D721Med (cell line): ENCODE results near the gene TSPEAR.
"Not testable (repeated sequence)": the region's sequence is repeated elsewhere in the genome, so short reads cannot be mapped to it uniquely, and the experiment has no call there.

Source experiments
- DNase-seq: peaks from one replicate; pipeline ENCODE4 v3.0.0; 2011; ENCODE audit warnings: low spot score; ENCODE audit not compliant: insufficient read length
- FAIRE-seq: peaks from 2 replicates; lab custom pipeline; 2011; peaks lifted over from hg19 to GRCh38; lab: Jason Lieb, UNC
- TF ChIP-seq, protein P1 (sequence below): IDR thresholded peaks from 2 replicates; pipeline ENCODE4 v1.5.1; 2012; ENCODE audit warnings: mild to moderate bottlenecking, control low read depth; ENCODE audit not compliant: insufficient read depth; ENCODE audit errors: missing control alignments

Gene TSPEAR

DNA sequence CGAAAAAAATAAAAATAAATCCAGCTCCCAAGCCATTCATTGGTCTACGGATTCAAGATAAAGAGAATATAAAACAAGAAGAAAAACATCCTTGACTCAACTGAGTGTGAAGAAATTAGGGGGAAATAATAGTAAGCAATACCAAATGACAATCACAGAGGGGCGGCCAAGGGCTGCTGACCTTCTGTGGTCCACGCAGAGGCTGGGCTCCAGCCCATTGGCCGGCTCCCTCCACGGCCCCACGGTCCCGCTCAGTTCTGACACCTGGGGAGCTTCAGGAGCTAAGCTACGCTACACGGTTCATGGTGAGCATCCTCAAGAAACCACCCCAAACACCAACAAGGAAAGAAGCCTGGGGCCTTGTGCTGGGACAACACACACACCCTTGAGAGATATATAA is 14.8 kb downstream of the TSPEAR start:
- DNase-seq (no peak), FAIRE-seq (no peak)
- TF ChIP-seq, protein P1, sequence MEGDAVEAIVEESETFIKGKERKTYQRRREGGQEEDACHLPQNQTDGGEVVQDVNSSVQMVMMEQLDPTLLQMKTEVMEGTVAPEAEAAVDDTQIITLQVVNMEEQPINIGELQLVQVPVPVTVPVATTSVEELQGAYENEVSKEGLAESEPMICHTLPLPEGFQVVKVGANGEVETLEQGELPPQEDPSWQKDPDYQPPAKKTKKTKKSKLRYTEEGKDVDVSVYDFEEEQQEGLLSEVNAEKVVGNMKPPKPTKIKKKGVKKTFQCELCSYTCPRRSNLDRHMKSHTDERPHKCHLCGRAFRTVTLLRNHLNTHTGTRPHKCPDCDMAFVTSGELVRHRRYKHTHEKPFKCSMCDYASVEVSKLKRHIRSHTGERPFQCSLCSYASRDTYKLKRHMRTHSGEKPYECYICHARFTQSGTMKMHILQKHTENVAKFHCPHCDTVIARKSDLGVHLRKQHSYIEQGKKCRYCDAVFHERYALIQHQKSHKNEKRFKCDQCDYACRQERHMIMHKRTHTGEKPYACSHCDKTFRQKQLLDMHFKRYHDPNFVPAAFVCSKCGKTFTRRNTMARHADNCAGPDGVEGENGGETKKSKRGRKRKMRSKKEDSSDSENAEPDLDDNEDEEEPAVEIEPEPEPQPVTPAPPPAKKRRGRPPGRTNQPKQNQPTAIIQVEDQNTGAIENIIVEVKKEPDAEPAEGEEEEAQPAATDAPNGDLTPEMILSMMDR, result no peak

DNA sequence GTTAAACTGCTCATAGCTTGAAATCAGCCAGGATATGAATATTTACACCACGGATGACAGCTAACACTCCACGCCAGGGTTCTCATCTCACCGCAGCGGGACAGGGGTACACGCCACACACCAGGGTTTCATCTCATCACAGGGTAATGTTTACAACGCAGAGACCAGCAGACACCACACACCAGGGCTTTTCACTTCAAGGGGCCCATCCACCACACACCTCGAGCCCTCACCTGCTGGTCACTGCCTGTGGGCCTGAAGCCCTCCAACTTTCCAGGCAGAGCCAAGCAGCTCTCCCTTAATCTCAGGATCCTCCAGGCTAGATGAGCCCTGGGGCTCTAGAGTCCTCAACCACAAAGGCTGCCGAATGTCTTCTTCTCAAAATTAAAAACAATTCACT is 15.7 kb downstream of the TSPEAR start:
- TF ChIP-seq, protein P1, result no peak
- DNase-seq (no peak), FAIRE-seq (no peak)

DNA sequence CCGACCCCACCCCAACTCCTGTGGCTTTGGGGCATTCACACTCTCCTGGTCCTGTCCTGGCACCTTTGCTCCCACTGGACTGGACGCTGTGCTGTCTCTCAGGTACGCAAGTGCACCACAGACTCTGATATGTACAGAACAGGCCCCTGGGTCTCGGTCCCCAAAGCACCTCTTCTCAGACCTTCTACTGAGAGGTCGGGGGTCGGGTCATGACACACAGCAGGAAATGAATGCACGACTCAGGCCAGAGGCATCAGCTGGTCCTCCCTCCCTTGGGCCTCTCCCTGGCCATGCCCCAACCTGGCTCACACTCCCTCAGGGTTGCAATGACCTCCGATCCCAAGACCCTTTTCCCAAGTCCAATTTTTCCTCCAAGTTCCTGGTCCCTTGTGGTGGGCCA is 16.2 kb downstream of the TSPEAR start:
- no peak for FAIRE-seq
- no peak for DNase-seq
- TF ChIP-seq, protein P1, result no peak

DNA sequence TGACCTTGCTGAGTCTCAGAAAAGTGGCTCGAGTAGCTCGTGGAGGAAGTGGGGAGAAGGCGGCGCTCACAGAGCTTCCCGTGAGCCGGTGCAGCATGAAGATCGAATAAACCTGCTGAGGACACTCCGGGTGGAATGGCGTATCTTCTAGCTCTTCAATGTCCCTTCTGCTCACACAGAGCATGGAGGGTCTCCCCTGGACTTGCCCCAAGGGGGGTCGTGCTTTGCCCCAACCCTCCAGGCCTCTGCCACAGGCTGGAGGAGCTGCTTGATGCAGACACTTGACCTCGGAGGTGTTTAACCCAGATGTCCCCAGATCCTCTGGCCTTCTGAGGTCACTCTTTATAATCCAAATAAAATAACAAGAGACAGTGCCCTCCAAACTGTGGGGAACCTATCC is 16.6 kb downstream of the TSPEAR start:
- DNase-seq (no peak), FAIRE-seq (no peak)
- TF ChIP-seq, protein P1, result no peak

DNA sequence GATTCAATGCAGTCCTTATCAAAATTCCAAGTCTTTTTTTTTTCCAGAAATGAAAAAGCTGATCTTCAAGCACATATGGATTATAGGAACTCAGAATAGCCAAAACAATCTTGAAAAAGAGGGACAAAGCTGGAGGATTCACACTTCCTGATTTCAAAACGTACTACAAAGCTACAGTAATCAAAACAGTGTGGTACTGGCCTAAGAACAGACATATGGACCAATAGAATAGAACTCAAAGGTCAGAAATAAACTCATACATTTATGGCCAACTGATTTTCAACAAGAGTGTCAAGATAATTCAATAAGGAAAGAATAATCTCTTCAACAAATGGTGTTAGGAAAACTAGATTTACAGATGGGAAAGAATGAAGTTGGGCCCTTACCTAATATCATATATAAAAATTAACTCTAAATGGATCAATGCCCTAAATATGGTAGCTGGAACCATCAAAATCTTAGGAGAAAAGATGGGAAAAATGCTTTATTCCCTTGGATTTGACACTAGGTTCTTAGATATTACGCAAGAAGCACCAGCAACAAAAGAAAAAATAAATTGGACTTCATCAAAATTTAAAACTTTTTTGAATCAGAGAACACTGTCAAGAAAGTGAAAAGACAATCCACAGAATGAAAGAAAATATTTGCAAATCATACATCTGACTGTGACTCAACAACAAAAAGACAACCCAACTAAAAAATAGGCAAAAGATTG is 18.4 kb downstream of the TSPEAR start:
- TF ChIP-seq, protein P1, result no peak
- DNase-seq, result no peak
- no peak for FAIRE-seq

DNA sequence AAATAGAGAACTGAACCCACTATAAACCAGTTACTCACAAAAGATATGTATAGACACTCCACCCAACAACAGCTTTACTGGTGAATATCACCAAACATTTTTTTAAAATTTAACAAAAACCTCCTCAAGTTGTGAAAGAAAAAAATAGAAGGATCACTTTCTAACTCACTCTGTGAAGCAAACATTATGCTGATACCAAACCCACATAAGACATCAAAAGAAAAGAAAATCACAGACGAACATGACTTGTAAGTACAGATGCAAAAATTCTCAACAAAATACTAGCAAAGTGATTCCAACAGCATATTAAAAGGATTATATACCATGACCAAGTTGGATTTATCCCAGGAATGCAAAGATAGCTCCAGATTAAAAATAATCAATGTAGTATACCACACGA is 19.7 kb downstream of the TSPEAR start:
- no peak for FAIRE-seq
- DNase-seq, result no peak
- TF ChIP-seq, protein P1, result no peak

DNA sequence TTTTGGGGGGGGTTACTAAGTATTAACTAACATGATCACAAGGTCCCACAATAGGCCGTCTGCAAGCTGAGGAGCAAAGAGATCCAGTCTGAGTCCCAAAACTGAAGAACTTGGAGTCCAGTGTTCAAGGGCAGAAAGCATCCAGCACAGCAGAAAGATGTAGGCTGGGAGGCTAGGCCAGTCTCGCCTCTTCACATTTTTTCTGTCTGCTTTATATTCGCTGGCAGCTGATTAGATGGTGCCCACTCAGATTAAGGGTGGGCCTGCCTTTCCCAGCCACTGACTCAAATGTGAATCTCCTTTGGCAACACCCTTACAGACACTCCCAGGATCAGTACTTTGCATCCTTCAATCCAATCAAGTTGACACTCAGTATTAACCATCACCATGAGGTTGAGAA is 21.6 kb downstream of the TSPEAR start:
- DNase-seq, FAIRE-seq: not testable (repeated sequence)
